ENCODE results near the gene IL1RN.

Gene IL1RN

DNA sequence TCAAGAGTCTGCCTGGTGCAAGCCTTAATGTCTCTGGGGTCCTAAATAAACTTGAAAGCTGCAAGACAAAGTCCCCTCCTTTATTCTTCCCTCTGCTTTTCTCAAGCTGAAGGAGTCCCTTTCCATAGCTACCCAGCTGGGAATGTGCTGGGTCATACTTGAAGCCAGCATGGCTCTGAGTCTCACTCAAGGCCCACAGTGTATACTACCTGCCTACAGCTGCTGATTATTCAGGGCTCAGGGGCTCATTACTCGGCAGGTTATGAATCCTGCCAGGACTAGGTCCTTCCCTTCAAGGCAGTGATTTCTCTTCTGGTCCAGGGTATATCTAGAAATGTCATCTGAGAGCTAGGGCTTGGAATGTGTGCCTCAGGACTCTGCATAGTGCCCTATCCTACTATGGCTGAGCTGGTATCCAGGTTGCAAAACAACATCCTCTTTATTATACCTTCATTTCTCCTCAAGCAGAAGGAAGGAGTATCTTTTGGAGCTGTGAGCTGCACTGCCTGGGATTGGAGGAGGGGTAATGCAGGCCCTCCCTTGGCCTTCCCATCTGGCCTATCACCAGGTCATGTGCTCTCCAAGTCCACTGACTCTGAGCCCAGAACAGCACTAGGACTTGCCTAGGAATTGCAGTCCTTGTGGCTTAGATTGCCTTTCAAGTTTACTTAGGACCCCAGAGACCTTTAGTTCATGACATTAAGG is 22.3 kb downstream of the IL1RN start:
- no peaks in the 10 kb centered on the region for H3K9me2 ChIP-seq (replicated peaks; ENCODE audit: insufficient read depth, low read length)
- no peaks in the 10 kb centered on the region for H3K4me1 ChIP-seq (ENCODE audit: low read length)
- no peak for DNase-seq
- H3K27me3 ChIP-seq (replicated peaks; ENCODE audit: insufficient read depth, low read length), result no peaks in the 10 kb centered on the region
- no peaks in the 10 kb centered on the region for H3K79me2 ChIP-seq (ENCODE audit: low read length)
- H3K4me2 ChIP-seq (ENCODE audit: low read depth, low read length), result no peak overlapping the region
- no peaks in the 10 kb centered on the region for H3F3A ChIP-seq (ENCODE audit: insufficient read depth, low read length)
- H3K4me3 ChIP-seq (ENCODE audit: low read length), result no peak overlapping the region
- no peaks in the 10 kb centered on the region for H3K36me3 ChIP-seq (replicated peaks; ENCODE audit: insufficient read depth, low read length)
- H3K9me3 ChIP-seq (replicated peaks; ENCODE audit: insufficient read depth, low read length), result no peaks in the 10 kb centered on the region
- H3K27ac ChIP-seq (ENCODE audit: low read length), result no peak overlapping the region
- no peak overlapping the region for H2AFZ ChIP-seq (ENCODE audit: low read length)
- H3K9ac ChIP-seq (ENCODE audit: low read length), result no peak overlapping the region
- no peaks in the 10 kb centered on the region for H4K20me1 ChIP-seq (ENCODE audit: insufficient read depth, low read length)
- TF ChIP-seq EZH2 (optimal IDR thresholded peaks at IDR 0.05; ENCODE audit: low read depth, low read length) (no peak), EZH2phosphoT487 (IDR thresholded peaks at IDR 0.05; ENCODE audit: low read length) (no peak)
- TF ChIP-seq, protein P1, sequence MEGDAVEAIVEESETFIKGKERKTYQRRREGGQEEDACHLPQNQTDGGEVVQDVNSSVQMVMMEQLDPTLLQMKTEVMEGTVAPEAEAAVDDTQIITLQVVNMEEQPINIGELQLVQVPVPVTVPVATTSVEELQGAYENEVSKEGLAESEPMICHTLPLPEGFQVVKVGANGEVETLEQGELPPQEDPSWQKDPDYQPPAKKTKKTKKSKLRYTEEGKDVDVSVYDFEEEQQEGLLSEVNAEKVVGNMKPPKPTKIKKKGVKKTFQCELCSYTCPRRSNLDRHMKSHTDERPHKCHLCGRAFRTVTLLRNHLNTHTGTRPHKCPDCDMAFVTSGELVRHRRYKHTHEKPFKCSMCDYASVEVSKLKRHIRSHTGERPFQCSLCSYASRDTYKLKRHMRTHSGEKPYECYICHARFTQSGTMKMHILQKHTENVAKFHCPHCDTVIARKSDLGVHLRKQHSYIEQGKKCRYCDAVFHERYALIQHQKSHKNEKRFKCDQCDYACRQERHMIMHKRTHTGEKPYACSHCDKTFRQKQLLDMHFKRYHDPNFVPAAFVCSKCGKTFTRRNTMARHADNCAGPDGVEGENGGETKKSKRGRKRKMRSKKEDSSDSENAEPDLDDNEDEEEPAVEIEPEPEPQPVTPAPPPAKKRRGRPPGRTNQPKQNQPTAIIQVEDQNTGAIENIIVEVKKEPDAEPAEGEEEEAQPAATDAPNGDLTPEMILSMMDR (IDR thresholded peaks at IDR 0.05; ENCODE audit: low read length), result no peak

- H3K4me2 ChIP-seq (ENCODE audit: low read depth, low read length), result no peak overlapping the region
- no peaks in the 10 kb centered on the region for H3F3A ChIP-seq (ENCODE audit: insufficient read depth, low read length)
- H3K4me1 ChIP-seq (ENCODE audit: low read length), result no peaks in the 10 kb centered on the region
- no peaks in the 10 kb centered on the region for H3K9me2 ChIP-seq (replicated peaks; ENCODE audit: insufficient read depth, low read length)
- no peaks in the 10 kb centered on the region for H3K79me2 ChIP-seq (ENCODE audit: low read length)
- H3K27ac ChIP-seq (ENCODE audit: low read length), result no peak overlapping the region
- DNase-seq, result no peak
- no peak overlapping the region for H3K4me3 ChIP-seq (ENCODE audit: low read length)
- H3K9me3 ChIP-seq (replicated peaks; ENCODE audit: insufficient read depth, low read length), result no peaks in the 10 kb centered on the region
- H2AFZ ChIP-seq (ENCODE audit: low read length), result no peak overlapping the region
- H4K20me1 ChIP-seq (ENCODE audit: insufficient read depth, low read length), result no peaks in the 10 kb centered on the region
- H3K27me3 ChIP-seq (replicated peaks; ENCODE audit: insufficient read depth, low read length), result no peaks in the 10 kb centered on the region
- no peaks in the 10 kb centered on the region for H3K36me3 ChIP-seq (replicated peaks; ENCODE audit: insufficient read depth, low read length)
- no peak for TF ChIP-seq EZH2 (optimal IDR thresholded peaks at IDR 0.05; ENCODE audit: low read depth, low read length)
- TF ChIP-seq EZH2phosphoT487 (IDR thresholded peaks at IDR 0.05; ENCODE audit: low read length), result no peak
- TF ChIP-seq, protein P1 (IDR thresholded peaks at IDR 0.05; ENCODE audit: low read length), result no peak
- H3K9ac ChIP-seq (ENCODE audit: low read length), result no peak overlapping the region
Measured at GRCh38 chr2:113150258-113150601, 22.8 kb downstream of the IL1RN start.

- Histone ChIP-seq H3K9me2 (replicated peaks; ENCODE audit: insufficient read depth, low read length) (no peaks in the 10 kb centered on the region), H3K9ac (ENCODE audit: low read length) (no peak overlapping the region), H3K4me1 (ENCODE audit: low read length) (peaks cover 4% of the 10 kb centered on the region; the same call in 1 of the 2 replicates), H3K9me3 (replicated peaks; ENCODE audit: insufficient read depth, low read length) (no peaks in the 10 kb centered on the region), H3K27ac (ENCODE audit: low read length) (no peak overlapping the region), H2AFZ (ENCODE audit: low read length) (no peak overlapping the region), H3K36me3 (replicated peaks; ENCODE audit: insufficient read depth, low read length) (no peaks in the 10 kb centered on the region), H3K4me3 (ENCODE audit: low read length) (no peak overlapping the region), H3K4me2 (ENCODE audit: low read depth, low read length) (no peak overlapping the region), H3K79me2 (ENCODE audit: low read length) (no peaks in the 10 kb centered on the region), H3F3A (ENCODE audit: insufficient read depth, low read length) (no peaks in the 10 kb centered on the region), H4K20me1 (ENCODE audit: insufficient read depth, low read length) (no peaks in the 10 kb centered on the region), H3K27me3 (replicated peaks; ENCODE audit: insufficient read depth, low read length) (no peaks in the 10 kb centered on the region)
- TF ChIP-seq EZH2phosphoT487 (IDR thresholded peaks at IDR 0.05; ENCODE audit: low read length), result no peak
- TF ChIP-seq, protein P1 (IDR thresholded peaks at IDR 0.05; ENCODE audit: low read length), result no peak
- no peak for TF ChIP-seq EZH2 (optimal IDR thresholded peaks at IDR 0.05; ENCODE audit: low read depth, low read length)
- no peak for DNase-seq
Measured at GRCh38 chr2:113155331-113155730, 27.9 kb downstream of the IL1RN start.
